HG02973 (cell line): ENCODE data around the gene SPTBN1.

Source experiments
- ATAC-seq: cut with Tn5 transposase; IDR thresholded peaks from one replicate; pipeline ENCODE4 v1.9.1; 2021; ENCODE audit warnings: moderate library complexity; ENCODE audit not compliant: unreplicated experiment

SPTBN1 gene

GRCh38 chr2:54603357-54603756, 147.2 kb downstream of the SPTBN1 start:
- no peak for ATAC-seq

- ATAC-seq, result no peak
These were observed 147.7 kb downstream of the SPTBN1 start for GRCh38 chr2:54603796-54604195.

- no peak for ATAC-seq
These were observed 148.7 kb downstream of the SPTBN1 start for GRCh38 chr2:54604871-54605270.

- no peak for ATAC-seq
These were observed 149.7 kb downstream of the SPTBN1 start for GRCh38 chr2:54605836-54606235.

- no peak for ATAC-seq
These were observed 150.3 kb downstream of the SPTBN1 start for GRCh38 chr2:54606393-54606958.

GRCh38 chr2:54608224-54608623, 152.1 kb downstream of the SPTBN1 start:
- ATAC-seq, result no peak

- ATAC-seq, result no peak
These were observed 153.1 kb downstream of the SPTBN1 start for GRCh38 chr2:54609241-54609640.

GRCh38 chr2:54609647-54610046, 153.5 kb downstream of the SPTBN1 start:
- ATAC-seq, result no peak

- ATAC-seq, result no peak
These were observed 154.6 kb downstream of the SPTBN1 start for GRCh38 chr2:54610700-54611099.

GRCh38 chr2:54611830-54612545, 155.9 kb downstream of the SPTBN1 start:
- ATAC-seq, result no peak

GRCh38 chr2:54613386-54613785, 157.3 kb downstream of the SPTBN1 start:
- ATAC-seq, result no peak

- ATAC-seq, result no peak
These were observed 157.7 kb downstream of the SPTBN1 start for GRCh38 chr2:54613794-54614257.

GRCh38 chr2:54614819-54615218, 158.7 kb downstream of the SPTBN1 start:
- no peak for ATAC-seq

GRCh38 chr2:54615832-54616534, 159.9 kb downstream of the SPTBN1 start:
- no peak for ATAC-seq

- no peak for ATAC-seq
These were observed 161.3 kb downstream of the SPTBN1 start for GRCh38 chr2:54617409-54617808.

- no peak for ATAC-seq
These were observed 162.8 kb downstream of the SPTBN1 start for GRCh38 chr2:54618646-54619565.

- no peak for ATAC-seq
These were observed 163.6 kb downstream of the SPTBN1 start for GRCh38 chr2:54619660-54620231.

- ATAC-seq, result no peak
These were observed 164.8 kb downstream of the SPTBN1 start for GRCh38 chr2:54620948-54621347.

- no peak for ATAC-seq
These were observed 168.5 kb downstream of the SPTBN1 start for GRCh38 chr2:54624591-54625071.

GRCh38 chr2:54626131-54626530, 170.0 kb downstream of the SPTBN1 start:
- no peak for ATAC-seq
